H9 (cell line): ENCODE measurements around the gene SLC19A1. TPM values are rescaled to one million over a fixed set of nuclear protein-coding genes. Genes with fewer than 3 reads are reported as not detected.

ENCODE experiments used
- DNase-seq: peaks from one replicate; pipeline ENCODE4 v3.0.0-alpha.2; 2017
- H2AFZ ChIP-seq: one replicate; pipeline ENCODE4 v1.6.1; 2013; ENCODE audit warnings: mild to moderate bottlenecking, low read length, control low read depth, moderate library complexity
- H2AK5ac ChIP-seq: 2 replicates; pipeline ENCODE4 v1.6.1; 2013; ENCODE audit warnings: low read length, control low read depth, mixed read lengths; ENCODE audit not compliant: insufficient read length
- H2BK120ac ChIP-seq: one replicate; pipeline ENCODE4 v1.6.1; 2013; ENCODE audit warnings: low read depth, mild to moderate bottlenecking, low read length, control low read depth, inconsistent platforms; ENCODE audit not compliant: poor library complexity, severe bottlenecking
- H2BK12ac ChIP-seq: 2 replicates; pipeline ENCODE4 v1.6.1; 2013; ENCODE audit warnings: low read length, control low read depth, mixed read lengths, low read depth; ENCODE audit not compliant: insufficient read length
- H2BK15ac ChIP-seq: 2 replicates; pipeline ENCODE4 v1.6.1; 2013; ENCODE audit warnings: low read depth, low read length, control low read depth
- H2BK20ac ChIP-seq: one replicate; pipeline ENCODE4 v1.6.1; 2013; ENCODE audit warnings: low read depth, mild to moderate bottlenecking, low read length, control low read depth, inconsistent platforms; ENCODE audit not compliant: poor library complexity, severe bottlenecking
- H2BK5ac ChIP-seq: 2 replicates; pipeline ENCODE4 v1.6.1; 2013; ENCODE audit warnings: low read length, control low read depth, mixed read lengths; ENCODE audit not compliant: insufficient read length
- H3K14ac ChIP-seq: 2 replicates; pipeline ENCODE4 v1.6.1; 2013; ENCODE audit warnings: low read length, control low read depth; ENCODE audit not compliant: insufficient read depth
- H3K18ac ChIP-seq: 2 replicates; pipeline ENCODE4 v1.6.1; 2013; ENCODE audit warnings: low read depth, mild to moderate bottlenecking, mixed read lengths, low read length, control low read depth; ENCODE audit not compliant: insufficient read length
- H3K23ac ChIP-seq: 2 replicates; pipeline ENCODE4 v1.6.1; 2013; ENCODE audit warnings: low read length, control low read depth, mixed read lengths, low read depth; ENCODE audit not compliant: insufficient read length
- H3K23me2 ChIP-seq: 2 replicates; pipeline ENCODE4 v1.6.1; 2013; ENCODE audit warnings: low read depth, mild to moderate bottlenecking, mixed read lengths, low read length, control low read depth; ENCODE audit not compliant: insufficient read length, poor library complexity, severe bottlenecking
- H3K27ac ChIP-seq: 2 replicates; pipeline ENCODE4 v1.5.1; 2013; ENCODE audit warnings: low read length, control low read depth, mixed read lengths, low read depth; ENCODE audit not compliant: insufficient read length
- H3K27me3 ChIP-seq: 2 replicates; pipeline ENCODE4 v1.6.1; 2013; ENCODE audit warnings: low read length, control low read depth, inconsistent platforms; ENCODE audit not compliant: insufficient read depth
- H3K4ac ChIP-seq: 2 replicates; pipeline ENCODE4 v1.6.1; 2013; ENCODE audit warnings: low read depth, mild to moderate bottlenecking, control low read depth, inconsistent platforms, low read length, moderate library complexity
- H3K4me1 ChIP-seq: 2 replicates; pipeline ENCODE4 v1.6.1; 2013; ENCODE audit warnings: low read length, control low read depth, inconsistent platforms; ENCODE audit not compliant: insufficient read depth
- H3K4me2 ChIP-seq: 2 replicates; pipeline ENCODE4 v1.6.1; 2013; ENCODE audit warnings: low read length, control low read depth, mixed read lengths; ENCODE audit not compliant: insufficient read length, insufficient read depth
- H3K56ac ChIP-seq: 2 replicates; pipeline ENCODE4 v1.6.1; 2013; ENCODE audit warnings: low read depth, mild to moderate bottlenecking, mixed read lengths, low read length, control low read depth; ENCODE audit not compliant: insufficient read length
- H3K79me1 ChIP-seq: 2 replicates; pipeline ENCODE4 v1.6.1; 2013; ENCODE audit warnings: low read depth, mild to moderate bottlenecking, moderate library complexity, low read length, control low read depth, inconsistent platforms; ENCODE audit not compliant: insufficient read depth, poor library complexity, severe bottlenecking
- H3K79me2 ChIP-seq: 2 replicates; pipeline ENCODE4 v1.6.1; 2013; ENCODE audit warnings: low read length, control low read depth, inconsistent platforms; ENCODE audit not compliant: insufficient read depth
- H3K9ac ChIP-seq: 2 replicates; pipeline ENCODE4 v1.6.1; 2013; ENCODE audit warnings: low read length, control low read depth, mixed read lengths; ENCODE audit not compliant: insufficient read length; ENCODE audit errors: extremely low read depth
- H3K9me3 ChIP-seq: one replicate; pipeline ENCODE4 v1.6.1; 2013; ENCODE audit warnings: low read depth, low read length, inconsistent platforms; ENCODE audit not compliant: control insufficient read depth
- H3T11ph ChIP-seq: one replicate; pipeline ENCODE4 v1.6.1; 2013; ENCODE audit warnings: mild to moderate bottlenecking, low read length, control low read depth, inconsistent platforms
- H4K20me1 ChIP-seq: one replicate; pipeline ENCODE4 v1.6.1; 2013; ENCODE audit not compliant: control insufficient read depth, insufficient read length, insufficient read depth
- H4K5ac ChIP-seq: 2 replicates; pipeline ENCODE4 v1.6.1; 2013; ENCODE audit warnings: low read depth, mild to moderate bottlenecking, mixed read lengths, low read length, control low read depth; ENCODE audit not compliant: insufficient read length
- H4K8ac ChIP-seq: replicated peaks from 2 replicates; pipeline ENCODE4 v1.6.1; 2013; ENCODE audit warnings: low read length, control low read depth, mixed read lengths, low read depth; ENCODE audit not compliant: insufficient read length
- H4K91ac ChIP-seq: 2 replicates; pipeline ENCODE4 v1.6.1; 2013; ENCODE audit warnings: low read depth, mild to moderate bottlenecking, moderate library complexity, mixed read lengths, low read length, control low read depth; ENCODE audit not compliant: insufficient read length
- H3K27ac Mint-ChIP-seq, 3 experiments: 2 replicates in 2 of 3; 3 replicates in 1 of 3; pipeline ENCODE4 v1.8.0; 2020 to 2021; ENCODE audit warnings: mixed read lengths in 3 of 3, mild to moderate bottlenecking in 1 of 3, moderate library complexity in 1 of 3
- H3K27me3 Mint-ChIP-seq: 2 replicates; pipeline ENCODE4 v1.8.0; 2021; ENCODE audit warnings: low read depth, mild to moderate bottlenecking, moderate library complexity, mixed read lengths
- H3K36me3 Mint-ChIP-seq, 3 experiments: 2 replicates in 2 of 3; 3 replicates in 1 of 3; pipeline ENCODE4 v1.8.0; 2020 to 2021; ENCODE audit warnings: low read depth in 3 of 3, mixed read lengths in 3 of 3; ENCODE audit not compliant: insufficient read depth in 1 of 3
- H3K4me1 Mint-ChIP-seq, 2 experiments: 2 replicates each; pipeline ENCODE4 v1.8.0; 2020; ENCODE audit warnings: mixed read lengths in 2 of 2
- H3K4me3 Mint-ChIP-seq, 2 experiments: 2 replicates in 1 of 2; 3 replicates in 1 of 2; pipeline ENCODE4 v1.8.0; 2020 to 2021; ENCODE audit warnings: mild to moderate bottlenecking in 2 of 2, mixed read lengths in 2 of 2, moderate library complexity in 1 of 2
- H3K9me3 Mint-ChIP-seq, 2 experiments: 2 replicates in 1 of 2; 3 replicates in 1 of 2; pipeline ENCODE4 v1.8.0; 2020; ENCODE audit warnings: mild to moderate bottlenecking in 2 of 2, mixed read lengths in 2 of 2, moderate library complexity in 1 of 2
- CTCF ChIP-seq: fragments of 200-600 bp; sonication (generic); conservative IDR thresholded peaks from 3 replicates; pipeline ENCODE4 v1.8.0; 2021; ENCODE audit warnings: antibody characterized with exemption, mild to moderate bottlenecking
- WGBS: extraction: QIAGEN DNeasy Blood & Tissue Kit; methylation state at CpG from one replicate; pipeline ENCODE4 v1.1.7; 2013; ENCODE audit warnings: missing lambda C conversion rate, low lambda C conversion rate, mixed read lengths; ENCODE audit not compliant: insufficient read length; ENCODE audit errors: extremely low coverage; 5-methylcytosine and 5-hydroxymethylcytosine counted together
- total RNA-seq: library from RNA; stranded (reverse); gene quantifications from 2 replicates; pipeline ENCODE4 v1.2.1, GENCODE V29; 2021

Gene SLC19A1
- total RNA-seq, 1 experiment from 2014 or later: 32.4 TPM

- Histone ChIP-seq H3K4me1 (no peaks in the 10 kb centered on the region), H4K20me1 (no peaks in the 10 kb centered on the region), H2BK12ac (no peak overlapping the region), H4K5ac (no peak overlapping the region), H3K4me2 (no peak overlapping the region), H2AK5ac (no peak overlapping the region), H3K27me3 (no peaks in the 10 kb centered on the region), H3K18ac (no peak overlapping the region), H4K91ac (no peak overlapping the region), H3K56ac (no peak overlapping the region), H3K4ac (no peak overlapping the region), H3T11ph (no peak overlapping the region), H3K27ac (no peak overlapping the region), H2AFZ (no peak overlapping the region), H2BK15ac (no peak overlapping the region), H2BK20ac (no peak overlapping the region), H3K9ac (no peak overlapping the region), H3K79me2 (no peaks in the 10 kb centered on the region), H3K79me1 (no peaks in the 10 kb centered on the region), H3K14ac (no peak overlapping the region), H3K9me3 (no peaks in the 10 kb centered on the region), H2BK5ac (no peak overlapping the region), H3K23ac (no peak overlapping the region), H3K23me2 (peaks cover 3% of the 10 kb centered on the region), H4K8ac (no peak overlapping the region), H2BK120ac (no peak overlapping the region)
- H3K4me3 Mint-ChIP-seq: no peak overlapping the region
- TF ChIP-seq CTCF: no peak
- H3K27ac Mint-ChIP-seq: no peak overlapping the region
- DNase-seq: no peak
- peaks cover 16 to 48% (median 36%) of the 10 kb centered on the region in 3 experiments for H3K36me3 Mint-ChIP-seq
- H3K4me1 Mint-ChIP-seq: no peaks in the 10 kb centered on the region
- no peaks in the 10 kb centered on the region; a peak in 1 of 5 replicates for H3K9me3 Mint-ChIP-seq
- no CpG with 5 or more reads among the region's 10 CpGs for WGBS
- peaks cover 4% of the 10 kb centered on the region; the same call in 1 of the 2 replicates for H3K27me3 Mint-ChIP-seq
Measured at GRCh38 chr21:45502600-45502999, 39.6 kb downstream of the SLC19A1 start.
